ENCODE results near the gene NDUFS6.

Gene NDUFS6

DNA sequence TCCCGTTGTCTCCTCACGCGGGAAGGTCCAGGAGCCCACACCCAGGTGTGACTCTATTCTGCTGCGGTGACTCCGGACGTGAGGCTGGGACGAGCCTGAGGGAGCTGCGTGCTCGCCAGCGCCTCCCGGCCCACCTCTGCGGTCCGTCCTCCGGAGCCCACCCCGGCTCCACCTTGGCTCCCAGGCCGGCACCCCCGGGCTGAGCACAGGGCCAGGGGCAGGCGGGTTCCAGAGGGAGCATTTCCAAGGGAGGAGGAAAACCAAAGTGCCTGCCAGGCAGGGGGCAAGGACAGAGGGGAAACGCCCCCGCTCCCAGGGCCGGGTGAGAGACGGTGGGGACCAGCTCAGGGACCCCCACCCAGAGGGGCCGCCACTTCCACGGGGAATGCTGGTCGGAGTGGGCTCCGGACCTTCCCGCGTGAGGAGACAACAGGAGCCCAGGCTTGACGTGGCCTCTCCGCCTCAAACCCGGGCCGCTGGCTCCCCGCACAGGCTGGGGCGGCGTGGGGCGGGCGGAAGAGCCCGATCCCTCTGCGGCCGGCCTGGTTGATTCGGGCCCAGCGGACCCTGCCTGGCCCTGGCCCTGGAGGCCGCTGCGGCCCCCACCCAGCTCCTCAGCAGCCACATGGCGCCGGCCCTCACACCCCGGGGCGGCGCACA is 55.5 kb downstream of the NDUFS6 start:
- no peak for DNase-seq

DNA sequence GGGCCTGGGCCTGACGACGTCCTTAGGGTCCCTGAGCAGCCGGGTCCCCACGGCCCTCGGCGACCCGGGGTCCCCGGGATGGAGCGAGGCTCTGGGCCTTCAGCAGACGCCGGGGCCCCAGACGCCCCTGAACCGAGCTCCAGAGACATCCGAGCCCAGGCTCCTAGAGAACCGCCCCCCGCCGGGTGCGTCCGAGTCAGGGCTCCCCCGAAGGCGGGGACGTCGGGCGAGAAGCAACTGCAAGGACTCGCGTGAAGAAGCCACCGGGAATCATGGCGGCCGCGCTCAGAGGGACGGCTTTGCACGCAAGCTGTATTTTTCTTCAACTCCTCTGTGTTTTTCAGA is 56.0 kb downstream of the NDUFS6 start:
- no peak for DNase-seq

DNA sequence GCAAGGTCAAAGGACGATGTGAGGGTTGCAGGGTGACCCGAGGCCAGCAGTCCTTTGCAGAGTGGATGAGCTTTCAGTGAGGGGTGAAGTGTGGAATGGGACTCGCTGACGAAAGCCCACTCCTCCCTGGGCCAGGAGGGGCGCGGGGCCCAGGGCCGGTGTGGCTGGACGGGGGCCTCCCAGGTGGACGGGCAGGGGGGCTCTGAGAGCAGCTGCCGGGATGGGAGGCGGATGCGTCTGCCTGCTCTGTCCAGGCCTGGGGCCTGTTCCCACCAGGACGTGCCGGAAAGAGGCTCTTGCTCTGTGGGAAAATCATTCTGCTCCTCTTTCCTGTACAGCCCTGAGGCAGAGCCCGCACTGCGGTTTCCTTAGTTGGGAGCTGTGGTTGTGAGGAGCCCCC is 57.2 kb downstream of the NDUFS6 start:
- no peak for DNase-seq

DNA sequence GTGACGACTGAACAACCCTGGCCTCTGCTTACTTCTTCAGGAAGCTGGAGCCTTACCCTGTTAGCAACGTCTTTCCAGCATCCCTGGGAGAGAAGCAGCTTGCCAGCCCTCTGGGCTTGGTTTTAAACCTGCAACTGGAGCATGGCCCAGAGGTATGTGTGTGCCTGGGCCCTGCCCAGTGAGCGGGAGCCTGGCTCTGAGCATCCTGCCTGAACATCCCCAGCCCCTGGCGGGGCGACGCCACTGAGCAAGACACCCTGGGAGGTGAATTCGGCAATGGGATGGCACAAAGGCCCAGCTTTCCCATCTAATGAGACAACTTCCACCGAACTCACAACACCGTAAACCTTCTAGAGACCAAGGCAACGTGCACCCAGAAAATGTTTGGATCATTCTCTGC is 57.9 kb downstream of the NDUFS6 start:
- DNase-seq = no peak

DNA sequence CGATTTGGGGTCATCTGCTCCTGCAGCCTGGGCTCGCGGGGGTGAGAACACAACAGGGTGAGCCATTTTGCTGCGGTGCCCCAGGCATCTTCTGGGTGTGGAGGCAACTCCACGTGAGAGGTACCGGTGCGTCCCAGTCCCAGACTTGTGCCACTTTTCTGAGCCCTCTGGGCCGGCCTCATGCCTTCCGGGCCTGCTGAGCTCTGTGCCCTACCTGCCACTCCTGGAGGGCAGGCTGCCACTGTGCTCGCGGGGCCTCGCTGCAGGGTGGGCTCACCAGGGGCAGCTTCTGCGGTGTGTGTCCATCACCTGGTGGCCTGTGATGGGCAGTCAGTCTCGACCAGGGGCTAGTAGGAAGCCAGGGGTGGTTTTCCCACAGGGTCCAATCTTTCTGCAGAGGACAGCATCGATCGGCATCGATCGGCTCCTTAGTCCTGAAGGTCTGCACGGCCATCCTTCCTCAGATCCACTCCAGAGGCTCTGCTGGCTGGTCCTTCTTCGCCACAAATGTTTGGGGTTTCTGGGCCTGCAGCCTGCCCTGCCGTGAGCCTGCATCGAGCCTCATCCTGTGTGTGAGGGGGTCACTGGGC is 58.9 kb downstream of the NDUFS6 start:
- no peak for DNase-seq

DNA sequence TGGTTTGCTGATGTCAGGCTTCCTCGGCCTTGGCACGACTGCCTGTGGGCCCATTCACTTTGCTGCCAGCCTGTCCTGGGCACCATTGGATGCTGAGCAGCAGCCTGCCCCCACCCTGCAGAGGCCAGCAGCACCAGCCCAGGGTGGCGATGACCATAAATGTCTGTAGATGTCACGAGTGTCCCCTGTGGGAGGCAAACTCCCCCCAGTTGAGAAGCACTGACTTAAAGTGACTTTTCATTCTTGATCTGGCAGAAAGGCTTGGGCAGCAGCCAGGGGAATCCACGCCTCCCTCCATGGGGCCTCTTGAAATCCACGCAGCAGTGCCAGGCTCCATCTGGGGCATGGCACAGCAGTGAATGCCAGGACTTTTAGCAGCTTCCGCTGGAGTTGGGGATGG is 59.7 kb downstream of the NDUFS6 start:
- no peak for DNase-seq

DNA sequence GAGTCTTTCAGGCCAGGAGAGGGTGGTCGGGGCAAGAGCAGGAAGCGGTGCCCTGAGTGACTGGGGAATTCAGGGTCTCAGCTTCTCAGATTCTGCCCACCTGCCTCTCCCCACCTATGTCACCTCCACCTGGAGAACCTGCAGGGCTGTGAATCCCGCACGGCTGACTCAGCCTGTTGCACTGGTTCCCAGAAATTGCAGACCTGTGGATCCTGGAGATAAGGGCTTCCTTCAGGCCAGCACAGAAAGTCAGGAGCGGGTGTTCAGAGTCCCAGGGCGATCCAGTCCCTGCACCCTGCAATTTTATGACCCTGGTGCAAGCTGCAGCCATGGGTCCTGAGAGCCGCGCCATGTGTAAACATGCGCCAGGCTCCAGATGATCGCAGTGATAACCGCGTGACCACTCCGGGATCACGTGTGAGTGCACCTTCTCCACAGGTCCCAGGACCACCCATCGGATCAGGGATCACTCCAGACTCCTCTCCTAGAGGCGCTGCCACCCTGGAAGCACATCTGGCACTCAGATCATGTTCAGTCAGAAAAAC is 63.8 kb downstream of the NDUFS6 start:
- no peak for DNase-seq

DNA sequence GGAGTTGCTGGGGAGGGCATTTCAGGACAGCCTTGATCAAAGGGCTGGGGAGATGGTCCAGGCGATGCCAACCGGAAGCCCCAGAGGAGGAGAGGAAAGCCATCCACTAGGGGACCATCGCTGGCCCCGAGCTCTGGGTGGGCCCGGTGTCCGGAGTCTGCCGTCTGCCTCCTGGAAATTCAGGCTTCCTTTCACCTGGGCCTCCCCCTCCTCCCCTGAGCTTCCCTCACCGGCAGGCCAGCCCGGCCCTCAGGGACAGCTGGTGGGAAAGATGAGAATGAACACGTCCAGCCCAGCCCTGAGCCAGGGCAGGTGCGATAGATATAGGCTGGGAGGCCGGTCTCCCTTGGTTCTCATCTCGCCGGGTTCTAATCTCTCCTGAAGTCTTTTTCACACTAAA is 64.3 kb downstream of the NDUFS6 start:
- no peak for DNase-seq
